Progenitor cell of endocrine pancreas (in vitro differentiated cells): ENCODE measurements around the gene ETV2. TPM values are rescaled to one million over a fixed set of nuclear protein-coding genes. Genes with fewer than 3 reads are reported as not detected.

Experiments
- DNase-seq: peaks from one replicate; pipeline ENCODE4 v3.0.0; 2021; ENCODE audit warnings: low spot score; ENCODE audit not compliant: unreplicated experiment
- H3K27ac Mint-ChIP-seq: 2 replicates; pipeline ENCODE4 v1.8.0; 2021; ENCODE audit warnings: mild to moderate bottlenecking, moderate library complexity, mixed read lengths
- H3K27me3 Mint-ChIP-seq: 2 replicates; pipeline ENCODE4 v1.8.0; 2021; ENCODE audit warnings: mixed read lengths
- H3K36me3 Mint-ChIP-seq: 2 replicates; pipeline ENCODE4 v1.8.0; 2022; ENCODE audit warnings: mixed read lengths; ENCODE audit not compliant: insufficient read depth
- H3K4me1 Mint-ChIP-seq: 2 replicates; pipeline ENCODE4 v1.8.0; 2021; ENCODE audit warnings: low read depth, mixed read lengths
- H3K4me3 Mint-ChIP-seq: 2 replicates; pipeline ENCODE4 v1.8.0; 2021; ENCODE audit warnings: low read depth, mild to moderate bottlenecking, moderate library complexity, mixed read lengths
- H3K9me3 Mint-ChIP-seq: 2 replicates; pipeline ENCODE4 v1.8.0; 2021; ENCODE audit warnings: low read depth, mixed read lengths
- total RNA-seq: library from RNA; stranded (reverse); gene quantifications from 2 replicates; pipeline ENCODE4 v1.2.1, GENCODE V29; 2021
- TF ChIP-seq, protein P1 (sequence below): fragments of 200-600 bp; sonication (generic); IDR thresholded peaks from one replicate; pipeline ENCODE4 v1.5.0; 2021; ENCODE audit warnings: antibody characterized with exemption, mild to moderate bottlenecking; ENCODE audit not compliant: unreplicated experiment

Gene ETV2
- total RNA-seq, 1 donor from 2014 or later, result 1.0 TPM

DNA sequence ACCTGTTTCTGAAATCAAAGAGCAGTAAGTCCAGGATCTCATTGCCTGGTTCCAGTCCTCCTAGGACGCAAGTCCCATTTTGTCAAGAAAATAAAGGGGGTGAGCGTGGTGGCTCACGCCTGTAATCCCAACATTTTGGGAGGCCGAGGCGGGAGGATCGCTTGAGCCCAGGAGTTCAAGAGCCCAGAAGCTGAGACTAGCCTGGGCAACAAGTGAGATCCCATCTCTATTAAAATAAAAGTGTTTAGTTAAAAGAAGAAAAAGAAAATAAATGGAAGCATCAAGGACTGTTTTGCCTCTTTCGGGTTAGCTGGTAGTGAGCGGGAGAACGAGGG lies 29.4 kb upstream of the ETV2 start:
- Mint-ChIP-seq H3K36me3 (no peaks in the 10 kb centered on the region), H3K4me3 (peak overlapping the region; percentile 79), H3K9me3 (peaks cover 8% of the 10 kb centered on the region), H3K4me1 (no peaks in the 10 kb centered on the region), H3K27me3 (peaks cover 7% of the 10 kb centered on the region), H3K27ac (peak overlapping the region; percentile 89)
- no peak for DNase-seq
- TF ChIP-seq, protein P1, sequence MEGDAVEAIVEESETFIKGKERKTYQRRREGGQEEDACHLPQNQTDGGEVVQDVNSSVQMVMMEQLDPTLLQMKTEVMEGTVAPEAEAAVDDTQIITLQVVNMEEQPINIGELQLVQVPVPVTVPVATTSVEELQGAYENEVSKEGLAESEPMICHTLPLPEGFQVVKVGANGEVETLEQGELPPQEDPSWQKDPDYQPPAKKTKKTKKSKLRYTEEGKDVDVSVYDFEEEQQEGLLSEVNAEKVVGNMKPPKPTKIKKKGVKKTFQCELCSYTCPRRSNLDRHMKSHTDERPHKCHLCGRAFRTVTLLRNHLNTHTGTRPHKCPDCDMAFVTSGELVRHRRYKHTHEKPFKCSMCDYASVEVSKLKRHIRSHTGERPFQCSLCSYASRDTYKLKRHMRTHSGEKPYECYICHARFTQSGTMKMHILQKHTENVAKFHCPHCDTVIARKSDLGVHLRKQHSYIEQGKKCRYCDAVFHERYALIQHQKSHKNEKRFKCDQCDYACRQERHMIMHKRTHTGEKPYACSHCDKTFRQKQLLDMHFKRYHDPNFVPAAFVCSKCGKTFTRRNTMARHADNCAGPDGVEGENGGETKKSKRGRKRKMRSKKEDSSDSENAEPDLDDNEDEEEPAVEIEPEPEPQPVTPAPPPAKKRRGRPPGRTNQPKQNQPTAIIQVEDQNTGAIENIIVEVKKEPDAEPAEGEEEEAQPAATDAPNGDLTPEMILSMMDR, result no peak

DNA sequence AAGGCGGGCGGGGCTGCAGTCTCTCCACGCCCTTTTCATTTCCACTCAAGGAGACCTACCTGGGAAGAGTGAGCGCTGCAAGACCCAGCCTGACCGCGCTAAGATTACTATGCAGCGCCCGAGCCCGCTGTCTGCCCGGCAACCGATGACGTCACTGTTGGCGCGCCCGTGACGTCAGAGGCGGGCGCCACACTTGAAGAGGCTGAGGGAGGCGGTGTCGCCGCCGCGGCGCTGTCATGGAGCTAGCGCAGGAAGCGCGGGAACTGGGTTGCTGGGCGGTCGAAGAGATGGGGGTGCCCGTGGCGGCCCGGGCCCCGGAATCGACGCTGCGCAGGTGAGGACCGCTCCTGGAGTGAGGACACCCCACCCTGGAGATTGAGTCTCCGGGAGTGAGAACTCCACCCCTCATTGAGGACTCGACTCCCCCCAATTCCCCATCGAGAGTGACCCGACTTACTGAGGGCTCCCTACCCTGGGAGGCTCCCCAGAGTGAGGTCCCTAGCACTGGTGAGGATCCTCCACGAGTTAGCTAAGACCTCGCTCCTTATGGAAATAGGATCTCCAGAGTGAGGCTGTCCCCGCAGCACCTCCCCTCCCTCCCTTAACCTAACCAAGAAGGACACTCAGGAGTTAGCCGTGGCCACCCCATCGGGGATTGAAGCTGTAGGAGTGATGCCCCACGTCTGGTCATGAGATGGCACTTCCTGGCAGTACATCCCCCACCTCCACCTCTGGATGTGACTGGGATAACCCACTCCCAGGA lies 28.8 kb upstream of the ETV2 start, which contains the start of gene HAUS5:
Gene HAUS5 (plus strand): TSS at position 177 of the 763 bp plus-strand sequence. CDS start 60 bp downstream, at position 237.
- Mint-ChIP-seq H3K9me3 (peaks cover 5% of the 10 kb centered on the region), H3K36me3 (no peaks in the 10 kb centered on the region), H3K27ac (peak within 1 kb of the TSS; percentile 89), H3K4me1 (no peaks in the 10 kb centered on the region), H3K4me3 (peak within 1 kb of the TSS; percentile 79), H3K27me3 (peaks cover 7% of the 10 kb centered on the region)
- peak; percentile 98 for DNase-seq
- TF ChIP-seq, protein P1, result no peak

DNA sequence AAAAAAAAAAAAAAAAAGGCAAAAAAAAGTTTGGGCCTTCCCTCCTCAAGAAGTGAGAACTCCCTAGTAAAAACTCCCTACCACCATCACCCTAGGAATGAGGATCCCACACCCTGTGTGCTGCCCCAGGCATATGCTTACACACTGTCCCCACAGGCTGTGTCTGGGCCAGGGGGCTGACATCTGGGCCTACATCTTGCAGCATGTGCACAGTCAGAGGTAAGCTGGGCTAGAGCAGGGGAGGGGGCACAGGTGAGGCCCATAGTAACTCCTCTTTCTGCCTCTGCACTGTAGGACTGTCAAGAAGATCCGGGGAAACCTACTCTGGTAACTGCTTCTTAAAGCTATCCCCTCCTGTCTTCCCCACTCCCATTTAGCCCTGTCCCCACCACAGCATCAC lies 28.0 kb upstream of the ETV2 start:
- H3K9me3 Mint-ChIP-seq, result peaks cover under 1% of the 10 kb centered on the region
- H3K36me3 Mint-ChIP-seq, result no peaks in the 10 kb centered on the region
- TF ChIP-seq, protein P1, result no peak
- no peak for DNase-seq
- no peaks in the 10 kb centered on the region for H3K4me1 Mint-ChIP-seq
- no peak overlapping the region for H3K27ac Mint-ChIP-seq
- H3K27me3 Mint-ChIP-seq, result peaks cover 3% of the 10 kb centered on the region
- H3K4me3 Mint-ChIP-seq, result peak overlapping the region; percentile 79

DNA sequence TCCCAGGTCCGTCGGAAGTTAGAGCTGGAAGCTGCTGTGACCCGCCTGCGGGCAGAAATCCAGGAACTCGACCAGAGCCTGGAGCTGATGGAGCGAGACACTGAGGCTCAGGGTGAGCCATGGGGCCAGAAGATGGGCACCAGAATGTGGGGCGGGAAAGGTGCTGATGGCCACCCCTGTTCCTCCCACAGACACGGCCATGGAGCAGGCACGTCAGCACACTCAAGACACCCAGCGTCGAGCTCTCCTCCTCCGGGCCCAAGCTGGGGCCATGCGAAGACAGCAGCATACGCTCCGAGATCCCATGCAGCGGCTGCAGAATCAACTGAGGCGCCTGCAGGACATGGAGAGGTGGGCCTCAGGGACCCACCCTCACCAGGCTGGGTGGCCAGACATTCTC lies 26.5 kb upstream of the ETV2 start:
- Mint-ChIP-seq H3K9me3 (no peaks in the 10 kb centered on the region), H3K27ac (no peak overlapping the region), H3K36me3 (no peaks in the 10 kb centered on the region), H3K4me3 (no peak overlapping the region), H3K4me1 (no peaks in the 10 kb centered on the region), H3K27me3 (no peaks in the 10 kb centered on the region)
- TF ChIP-seq, protein P1, result no peak
- no peak for DNase-seq

DNA sequence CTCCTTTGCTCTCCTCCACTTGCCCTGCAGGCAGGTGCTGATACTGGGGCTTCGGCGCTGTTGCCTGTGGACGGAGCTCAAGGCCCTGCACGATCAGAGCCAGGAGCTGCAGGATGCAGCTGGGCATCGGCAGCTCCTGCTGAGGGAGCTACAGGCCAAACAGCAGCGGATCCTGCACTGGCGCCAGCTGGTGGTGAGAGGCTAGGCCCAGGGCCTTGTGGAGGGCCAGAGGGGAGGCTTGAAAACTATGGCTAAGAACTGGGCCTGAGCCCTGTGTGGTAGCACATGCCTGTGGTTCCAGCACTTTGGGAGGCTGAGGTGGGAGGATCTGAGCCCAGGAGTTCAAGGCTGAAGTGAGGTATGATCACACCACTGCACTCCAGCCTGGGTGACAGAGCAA lies 22.7 kb upstream of the ETV2 start:
- no peak for DNase-seq
- no peak overlapping the region for H3K4me3 Mint-ChIP-seq

More for the DNA sequence above, 22.7 kb upstream of the ETV2 start:
- H3K27ac Mint-ChIP-seq, result no peak overlapping the region
- peaks cover 1% of the 10 kb centered on the region for H3K36me3 Mint-ChIP-seq
- no peaks in the 10 kb centered on the region for H3K9me3 Mint-ChIP-seq
- H3K27me3 Mint-ChIP-seq, result no peaks in the 10 kb centered on the region
- TF ChIP-seq, protein P1, result no peak
- no peaks in the 10 kb centered on the region for H3K4me1 Mint-ChIP-seq
